ENCODE measurements around the gene FLT3LG. TPM values are rescaled to one million over a fixed set of nuclear protein-coding genes. Genes with fewer than 3 reads are reported as not detected.

The FLT3LG gene
- total and polyA plus RNA-seq, 9 of the 15 experiments (the other 6 are each of a cell fraction or from before 2014, with no cell fraction given), result 0.31 to 6.4 (median 1.1) TPM

- TF ChIP-seq MYBL2 (IDR thresholded peaks at IDR 0.05; ENCODE audit: low read depth), result no peak
- TF ChIP-seq MYBL2 (CRISPR knock-in tag; IDR thresholded peaks at IDR 0.05; ENCODE audit: borderline replicate concordance), result no peak
- TF ChIP-seq CHAMP1 (IDR thresholded peaks at IDR 0.05), result no peak
- TF ChIP-seq THRA (IDR thresholded peaks at IDR 0.05), result no peak
Observed at GRCh38 chr19:49450405-49450804, 23.6 kb upstream of the FLT3LG start (continued).

- in situ Hi-C loops (cut with MboI) (no loop called here), intact Hi-C loops (cut with micrococcal nuclease) (no loop called here)
- peak within 1 kb of the TSS; percentile 100 for H3K9ac ChIP-seq (ENCODE audit: insufficient read depth in 1 of 2, low read depth in 2 of 2, low read length in 2 of 2)
- 1% methylated on average over 42 of the region's 42 CpGs for WGBS (ENCODE audit: insufficient coverage, low coverage, missing lambda C conversion rate)
- no peaks in the 10 kb centered on the region for H3K27me3 ChIP-seq (ENCODE audit: control insufficient read depth in 2 of 2, insufficient read depth in 2 of 2, low read length in 2 of 2)
- peak within 1 kb of the TSS; percentile 95 for H2AFZ ChIP-seq (ENCODE audit: low read depth, low read length)
- H3K79me2 ChIP-seq (ENCODE audit: control insufficient read depth, insufficient read depth, low read length), result peaks cover 61% of the 10 kb centered on the region
- ATAC-seq (peak; percentile 79), FAIRE-seq (peak; percentile 99), DNase-seq (ENCODE audit: extremely low read depth in 1 of 4, low spot score in 3 of 4) (peak; percentile 78 to 99 (median 86))
- H3K4me1 ChIP-seq (replicated peaks in 1 of 2; ENCODE audit: control insufficient read depth in 2 of 2, insufficient read depth in 2 of 2, low read length in 2 of 2), result peaks cover 13 to 56% of the 10 kb centered on the region in 2 experiments; a peak in 4 of 5 replicates
- H3K4me2 ChIP-seq (ENCODE audit: insufficient read depth, low read length), result peak within 1 kb of the TSS; percentile 96
- ChIA-PET CTCF (ENCODE audit: low intra/inter-chr PET ratio) (no interaction called here), POLR2A (interaction anchor here (0.5 to 1.7 kb wide), 11 partner anchors 22 to 1356 kb away, joined by 3 to 6 read pairs (median 3); partner anchors contain the start of gene RPL13A)
- no peaks in the 10 kb centered on the region for H3K9me3 ChIP-seq (replicated peaks; ENCODE audit: control insufficient read depth, insufficient read depth, low read depth, low read length)
- no peaks in the 10 kb centered on the region; the same call in 1 of the 2 replicates for H4K20me1 ChIP-seq (replicated peaks; ENCODE audit: control insufficient read depth, insufficient read depth, low read length)
- H3K4me3 ChIP-seq, result peak within 1 kb of the TSS; percentile 93
- TSS peak; percentile 83 for BruUV-seq (replicated peaks)
- no peaks in the 10 kb centered on the region for H3K9me1 ChIP-seq (ENCODE audit: control insufficient read depth, insufficient read depth, low read length)
- H3K27ac ChIP-seq (ENCODE audit: extremely low read depth, low read depth, low read length), result peak within 1 kb of the TSS; percentile 100
- peaks cover 52% of the 10 kb centered on the region; the same call in 2 of the 3 replicates for H3K36me3 ChIP-seq (ENCODE audit: control insufficient read depth, insufficient read depth, low read length)
- TF ChIP-seq ZNF143 (CRISPR knock-in tag; IDR thresholded peaks at IDR 0.05) (peak; percentile 71; the same call in 1 of the 2 replicates), FOXJ2 (tag; IDR thresholded peaks at IDR 0.05) (peak; percentile 72; the same call in 1 of the 2 replicates), GTF2E2 (tag; IDR thresholded peaks at IDR 0.05) (peak; percentile 72; the same call in 1 of the 2 replicates), ARID4B (CRISPR knock-in tag; IDR thresholded peaks at IDR 0.05) (peak; percentile 39; the same call in 1 of the 2 replicates), DMBX1 (CRISPR knock-in tag; IDR thresholded peaks at IDR 0.05; ENCODE audit: borderline replicate concordance) (no peak)
Observed at GRCh38 chr19:49451430-49452181, 22.4 kb upstream of the FLT3LG start, which contains the start of gene PIH1D1. Gene PIH1D1, minus strand, starts transcription at chr19:49451814. Its CDS starts 240 bp downstream, at chr19:49451574.
